GM18868 (cell line): ENCODE measurements around the gene SLIT3.

Source experiments
- ATAC-seq: cut with Tn5 transposase; IDR thresholded peaks from one replicate; pipeline ENCODE4 v1.9.1; 2021; ENCODE audit warnings: mild to moderate bottlenecking, moderate library complexity; ENCODE audit not compliant: unreplicated experiment

Gene SLIT3

DNA sequence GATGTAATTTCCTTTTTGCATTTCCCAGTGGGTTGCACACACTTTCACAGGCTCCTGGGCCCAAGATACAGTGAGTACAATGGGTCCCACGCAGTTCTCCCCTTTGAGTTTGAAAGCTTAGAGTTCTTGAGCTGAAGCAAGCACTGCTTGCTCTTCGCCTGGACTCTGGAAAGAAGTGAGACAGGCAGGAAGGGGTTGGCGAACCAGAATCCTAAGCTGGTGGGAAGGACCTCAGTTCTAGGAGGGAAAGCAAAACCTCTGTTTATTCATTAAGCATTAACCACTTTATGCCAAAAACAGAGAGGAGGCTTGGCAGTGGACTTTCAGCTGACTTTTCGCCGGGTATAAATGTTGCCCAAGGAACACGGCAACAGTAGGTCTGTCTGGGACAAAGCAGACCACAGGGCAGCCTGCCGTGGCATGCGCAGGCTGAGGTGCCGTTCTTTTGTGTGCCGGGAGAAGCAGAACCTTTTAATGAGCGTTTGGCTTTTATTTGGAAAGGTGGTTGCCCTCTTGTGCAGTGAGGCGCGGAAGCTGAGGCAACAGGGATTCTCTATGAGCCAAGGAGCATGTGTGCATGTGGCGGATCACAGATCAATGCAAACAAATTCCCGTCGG is 481.8 kb downstream of the SLIT3 start:
- no peak for ATAC-seq

DNA sequence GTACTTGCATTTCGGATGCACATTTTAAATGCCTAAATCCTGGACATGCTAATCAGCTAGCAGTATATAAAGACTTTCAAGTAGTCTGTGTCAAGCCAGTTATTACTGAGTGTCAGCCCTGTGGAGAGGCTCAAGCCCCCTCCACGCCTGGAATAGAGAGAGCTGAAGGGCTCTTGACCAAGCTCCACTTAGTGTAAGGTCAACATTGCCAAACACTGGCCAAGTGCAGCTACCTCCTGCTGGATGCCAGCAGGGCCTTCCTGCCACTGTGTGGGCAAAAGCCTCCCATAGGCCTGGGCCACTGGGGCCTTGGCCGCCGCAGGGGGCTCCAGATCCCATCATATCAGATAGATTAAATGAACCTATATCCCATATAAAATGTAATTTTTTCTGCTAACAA is 482.4 kb downstream of the SLIT3 start:
- no peak for ATAC-seq

DNA sequence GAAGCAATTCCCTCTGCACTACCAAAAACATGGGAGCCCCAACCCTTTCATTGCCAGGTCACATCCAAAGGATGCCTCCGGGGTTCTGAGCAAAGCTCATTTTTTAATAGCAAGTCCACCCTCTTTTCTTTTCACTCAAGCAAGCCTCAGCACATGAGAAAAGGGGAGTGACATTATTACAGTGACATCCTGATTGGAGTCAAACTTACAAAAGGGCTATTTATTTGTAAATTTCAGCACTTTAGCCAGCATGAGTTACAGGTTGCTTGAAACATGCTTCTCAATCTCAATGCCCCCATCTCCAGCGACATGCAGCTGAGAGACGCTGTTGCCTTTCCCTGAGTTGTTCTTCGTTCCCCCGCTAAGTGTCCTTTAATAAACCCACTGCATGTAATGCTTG is 483.3 kb downstream of the SLIT3 start:
- ATAC-seq = no peak

DNA sequence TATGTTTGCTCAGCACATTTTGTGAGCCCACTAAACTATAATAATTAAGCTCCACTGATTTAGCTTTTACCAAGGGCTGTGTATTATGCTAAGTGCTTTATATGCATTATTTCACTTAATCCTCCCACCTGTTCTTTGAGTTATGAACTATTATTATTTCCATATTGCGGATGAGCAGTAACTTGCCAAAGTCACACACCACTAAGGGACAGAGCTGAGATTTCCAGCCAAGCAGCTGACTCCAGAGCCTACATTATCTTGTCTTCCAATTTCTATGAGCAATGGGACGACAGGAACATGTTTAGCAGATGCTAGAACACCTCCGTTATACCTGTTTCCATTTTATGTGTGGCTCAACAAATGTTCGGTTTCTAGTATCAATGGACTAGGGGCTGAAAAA is 484.3 kb downstream of the SLIT3 start:
- ATAC-seq = no peak

DNA sequence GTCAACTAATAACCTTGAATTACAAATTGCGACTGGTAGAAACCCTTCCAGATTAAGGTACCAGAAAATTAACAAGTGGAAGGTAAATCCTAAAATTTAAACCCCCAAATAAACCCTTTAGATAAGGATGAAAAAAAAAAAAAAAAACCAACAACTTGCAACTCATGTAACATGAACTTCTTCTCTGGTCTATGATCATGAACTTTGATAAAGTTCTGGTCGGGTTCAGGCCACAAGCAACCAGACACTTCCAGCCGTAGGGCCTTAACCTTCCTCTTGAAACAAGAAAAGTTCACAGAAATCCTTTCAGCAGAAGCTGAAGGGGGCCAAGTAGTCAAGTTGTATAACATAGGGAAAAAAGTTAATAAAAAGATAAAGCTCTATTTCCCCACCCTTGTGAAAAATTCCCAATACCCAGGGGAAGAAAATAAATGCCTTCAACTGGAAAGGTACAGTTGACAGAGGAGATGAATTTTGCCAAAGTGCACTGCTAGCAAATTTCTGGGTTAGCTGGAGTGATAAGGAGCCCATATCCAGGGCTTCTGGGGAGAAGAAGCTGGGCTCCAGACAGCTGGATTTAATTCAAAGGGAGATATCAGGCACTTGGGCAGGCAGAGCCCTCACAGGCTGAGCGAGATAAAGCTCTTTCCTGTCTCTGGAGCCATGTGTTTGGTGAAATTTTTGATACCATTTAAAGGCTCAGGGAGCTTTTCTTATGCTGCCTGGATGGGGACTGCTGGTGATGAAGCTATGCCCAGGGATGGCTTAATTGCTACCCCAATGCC is 487.6 kb downstream of the SLIT3 start:
- no peak for ATAC-seq

DNA sequence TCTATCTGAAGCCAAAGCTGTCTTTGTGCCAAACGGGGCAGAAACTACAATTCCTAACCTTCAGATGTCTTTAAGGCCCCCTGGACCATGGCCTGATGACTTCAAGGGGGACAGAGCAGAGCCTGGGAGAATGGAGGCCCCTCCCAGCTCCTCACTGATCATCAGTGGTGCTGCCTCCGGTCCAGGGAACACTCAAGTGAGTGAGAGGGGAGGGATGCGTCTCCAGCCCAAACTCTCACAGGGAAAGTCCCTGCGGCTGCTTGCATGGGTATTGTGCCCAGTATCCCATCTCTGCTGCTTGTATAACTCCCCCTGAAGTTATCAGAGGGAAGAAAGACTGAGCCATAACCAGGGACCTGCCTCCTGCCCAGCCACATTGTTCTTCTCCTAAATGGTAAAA is 490.3 kb downstream of the SLIT3 start:
- ATAC-seq = no peak

DNA sequence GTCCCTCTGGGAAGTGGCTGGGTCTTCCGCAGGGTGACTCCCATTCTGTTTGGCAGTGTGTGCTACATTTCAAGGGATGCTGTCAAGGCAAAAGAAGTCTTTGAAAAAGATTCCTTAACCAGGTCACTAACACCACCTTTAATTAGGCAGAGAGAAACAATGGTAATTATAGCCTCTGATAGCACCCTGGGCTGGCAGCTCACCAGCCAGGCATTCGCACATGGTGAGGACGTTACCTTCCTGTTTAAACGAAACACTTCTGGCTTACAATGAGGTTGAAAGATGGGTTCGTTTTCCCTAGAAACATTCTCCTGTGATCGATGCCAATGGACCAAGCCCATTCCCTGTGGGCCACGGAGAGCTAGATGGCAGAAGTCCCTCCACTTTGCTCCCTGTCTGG is 491.7 kb downstream of the SLIT3 start:
- no peak for ATAC-seq

DNA sequence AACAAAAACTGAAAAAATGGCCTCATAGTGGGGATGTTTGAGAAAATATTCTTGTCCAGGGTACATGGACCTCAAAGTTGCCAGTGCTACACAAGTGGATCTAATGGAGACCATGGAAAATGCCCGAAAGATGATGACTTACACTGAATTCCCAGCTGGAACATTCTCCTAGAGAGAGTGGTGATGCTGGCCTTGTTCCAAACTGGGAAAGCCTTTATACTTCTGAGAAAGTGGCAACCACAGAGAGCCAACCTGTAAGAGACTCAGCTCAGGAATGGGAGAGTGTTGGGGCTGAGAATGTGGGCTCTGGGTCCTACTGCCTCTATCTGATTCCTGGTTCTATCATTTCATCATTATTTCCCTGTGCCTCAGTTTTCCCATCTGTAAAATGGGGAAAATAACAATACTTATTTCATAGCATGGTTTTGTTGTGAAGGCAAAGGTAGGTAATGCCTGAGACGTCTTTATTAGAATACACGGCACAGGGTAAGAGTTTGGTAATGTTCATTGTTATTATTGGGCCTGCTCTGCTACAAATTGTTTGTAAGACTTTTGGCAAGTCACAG is 492.8 kb downstream of the SLIT3 start:
- no peak for ATAC-seq

DNA sequence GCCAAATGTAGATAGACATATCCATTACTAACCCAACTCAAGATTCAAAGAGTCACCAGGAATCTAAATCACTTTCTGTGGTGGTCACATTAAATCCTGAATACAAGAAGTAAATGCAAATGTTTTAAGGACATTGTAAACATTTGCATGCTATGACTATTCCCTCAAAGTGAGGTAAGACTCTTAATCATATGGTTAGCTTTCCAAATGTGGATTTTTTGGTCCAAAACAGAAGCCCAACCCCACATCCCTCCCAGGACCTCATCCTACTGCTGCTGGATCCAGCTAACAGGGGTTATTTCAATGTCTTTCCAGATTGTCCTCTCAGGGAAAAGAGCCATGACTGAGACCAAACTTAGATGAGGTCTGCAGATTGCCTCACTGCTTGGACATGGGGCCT is 493.7 kb downstream of the SLIT3 start:
- ATAC-seq = no peak

DNA sequence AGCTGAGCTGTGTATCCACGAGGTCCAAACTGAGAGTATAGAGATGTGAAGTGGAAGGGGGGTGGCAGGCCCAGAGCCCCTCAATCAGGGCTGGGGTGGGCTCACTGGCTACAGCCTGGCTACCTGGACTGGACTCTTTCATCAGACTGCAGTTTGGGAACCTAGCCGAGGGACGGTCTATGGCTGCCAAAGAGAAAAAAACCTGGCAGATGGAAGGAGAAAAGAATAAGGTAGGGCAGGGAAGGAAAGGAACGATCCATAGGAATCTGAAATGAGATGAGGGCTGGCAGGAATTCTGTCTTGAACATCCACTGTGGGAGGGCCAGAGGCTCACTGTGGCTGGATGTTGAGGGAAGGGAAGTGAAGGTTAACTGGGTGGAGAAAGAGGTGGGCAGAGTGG is 497.4 kb downstream of the SLIT3 start:
- ATAC-seq = no peak

DNA sequence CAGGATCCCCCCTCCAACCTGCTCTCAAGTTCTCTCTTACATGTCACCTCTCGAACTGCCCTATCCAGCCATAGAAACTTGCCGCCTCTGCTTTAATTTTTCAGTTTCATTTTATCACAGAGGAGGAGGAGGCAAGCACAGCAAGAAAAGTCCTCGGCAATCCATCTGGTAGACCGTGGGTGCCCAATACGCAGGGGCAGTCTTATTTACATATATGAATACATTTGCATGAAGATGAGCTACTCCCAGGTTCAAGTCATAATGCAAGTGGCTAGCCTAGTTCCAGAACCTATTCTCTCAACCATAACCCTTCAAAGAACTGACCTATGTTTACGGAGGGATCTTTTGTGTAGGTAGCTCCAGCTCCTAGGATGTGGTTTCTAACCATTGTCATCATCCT is 498.6 kb downstream of the SLIT3 start:
- no peak for ATAC-seq

DNA sequence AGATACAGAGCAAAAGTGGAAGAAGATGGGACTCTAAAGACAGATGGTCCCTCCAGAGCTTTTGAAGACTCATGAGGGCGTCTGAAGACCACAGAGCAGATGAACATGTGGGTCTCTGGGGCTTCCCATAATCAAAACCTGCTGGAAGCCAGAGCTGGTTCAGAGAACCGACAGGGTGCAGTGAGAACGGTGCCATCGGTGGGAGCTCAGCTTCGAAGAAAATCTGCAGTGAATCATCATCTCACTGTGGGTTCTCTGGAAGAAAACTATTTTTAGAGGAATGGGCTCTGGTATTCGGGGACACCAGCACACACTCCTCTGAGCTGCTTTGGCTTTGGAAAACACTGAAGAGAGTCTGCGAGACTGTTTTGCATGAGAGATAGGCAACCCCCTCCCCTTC is 499.4 kb downstream of the SLIT3 start:
- no peak for ATAC-seq

DNA sequence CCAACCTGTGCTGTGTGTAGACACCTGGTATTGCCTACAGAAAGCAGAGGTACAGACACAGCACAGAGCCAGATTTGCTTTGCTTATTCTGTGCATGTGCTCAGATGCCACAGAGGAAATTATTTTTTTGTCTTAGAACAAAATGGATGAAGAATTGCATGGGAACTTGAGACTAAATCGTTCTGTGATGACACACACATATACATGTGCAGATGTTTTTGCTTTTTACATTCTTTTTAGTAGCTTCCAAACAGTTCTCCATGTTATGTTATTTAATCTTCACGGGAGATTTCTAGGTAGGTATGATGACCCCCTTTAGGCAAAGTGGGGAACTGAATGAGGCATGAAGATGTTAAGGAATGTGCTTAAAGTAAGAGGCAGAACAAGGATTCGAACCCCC is 500.2 kb downstream of the SLIT3 start:
- no peak for ATAC-seq

DNA sequence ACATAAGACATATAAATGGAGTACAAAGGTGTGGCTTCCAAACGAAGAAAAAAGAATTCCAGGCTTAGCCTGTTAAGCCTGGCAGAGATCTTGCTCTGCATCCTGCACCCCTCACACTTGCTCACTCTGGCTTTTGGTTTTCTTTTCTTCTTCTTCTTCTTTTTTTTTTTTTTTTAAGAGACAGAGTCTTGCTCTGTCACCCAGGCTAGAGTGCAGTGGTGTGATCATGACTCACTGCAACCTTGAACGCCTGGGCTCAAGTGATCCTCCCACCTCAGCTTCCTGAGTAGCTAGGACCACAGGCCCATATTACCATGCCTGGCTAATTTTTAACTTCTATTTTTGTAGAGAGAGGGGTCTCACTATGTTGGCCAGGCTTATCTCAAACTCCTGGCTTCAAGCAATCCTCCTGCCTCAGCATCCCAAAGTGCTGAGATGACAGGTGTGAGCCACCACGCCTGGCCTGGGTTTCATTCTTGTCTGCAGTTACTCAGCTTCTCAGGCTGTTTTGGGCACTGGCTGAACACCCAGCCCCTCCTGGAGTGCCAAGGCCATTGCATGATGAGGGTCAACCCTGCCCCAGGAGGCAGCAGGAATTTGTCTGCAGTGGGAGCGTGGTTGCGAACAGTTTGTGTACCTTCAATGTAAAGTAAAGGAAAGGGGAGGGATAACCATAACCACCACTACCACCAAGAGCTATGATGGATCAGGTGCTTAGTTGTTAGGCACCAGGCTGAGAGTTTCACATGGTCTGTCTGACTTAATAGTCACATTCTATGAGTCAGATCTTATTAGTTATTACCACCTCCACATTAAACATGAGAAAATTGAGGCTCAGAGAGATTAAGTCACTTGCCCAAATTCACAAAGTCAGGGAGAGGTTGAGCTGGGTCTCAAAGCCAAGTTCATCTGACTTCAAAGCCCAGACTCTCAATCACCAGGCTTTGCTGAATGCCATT is 502.6 kb downstream of the SLIT3 start:
- peak; percentile 33 for ATAC-seq

DNA sequence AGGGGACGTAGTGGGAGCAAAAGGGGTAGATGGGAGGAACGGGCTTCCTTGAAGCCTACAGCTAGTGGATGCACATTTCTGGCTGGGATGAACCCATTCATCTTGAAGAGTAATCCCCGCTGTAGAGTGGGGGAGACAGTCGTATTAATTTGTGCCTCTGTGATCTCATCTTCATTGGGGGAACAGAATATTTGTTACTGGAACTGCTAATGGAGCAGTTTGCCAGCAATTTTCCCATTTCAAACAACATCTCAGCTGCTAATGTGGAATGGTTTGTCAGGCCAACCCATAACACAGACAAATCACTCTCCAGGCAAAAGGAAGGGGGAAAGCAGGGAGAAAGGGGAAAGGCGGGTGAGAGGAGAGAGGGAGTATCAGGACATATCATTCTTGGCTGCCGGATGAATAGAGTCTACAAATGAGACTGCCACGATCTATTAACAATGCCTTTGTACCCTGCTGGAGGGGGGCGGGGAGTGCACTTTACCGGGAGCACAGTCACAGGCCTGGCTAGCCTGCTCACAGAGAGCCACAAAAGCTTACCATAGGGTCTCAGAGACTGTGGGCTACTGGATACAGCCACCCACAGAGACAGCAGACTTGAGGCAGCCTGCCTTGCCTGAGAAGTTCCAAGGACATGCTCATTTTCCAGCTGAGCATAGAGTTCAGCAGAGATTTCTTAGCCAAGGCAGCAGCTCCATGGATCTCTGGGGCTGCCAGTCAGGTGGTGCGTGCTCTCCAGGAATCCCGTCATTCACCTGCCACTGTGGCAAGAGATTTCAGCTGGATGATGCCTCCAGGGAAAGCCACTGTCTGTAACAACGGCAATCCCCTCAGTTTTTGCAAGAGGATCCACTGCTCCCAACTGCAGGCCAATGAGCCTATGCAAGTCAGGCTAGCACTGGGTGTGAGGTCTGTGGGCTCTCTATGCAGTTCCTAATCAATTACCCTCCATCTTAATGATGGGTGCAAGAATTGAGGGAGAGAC is 504.1 kb downstream of the SLIT3 start:
- ATAC-seq = no peak

DNA sequence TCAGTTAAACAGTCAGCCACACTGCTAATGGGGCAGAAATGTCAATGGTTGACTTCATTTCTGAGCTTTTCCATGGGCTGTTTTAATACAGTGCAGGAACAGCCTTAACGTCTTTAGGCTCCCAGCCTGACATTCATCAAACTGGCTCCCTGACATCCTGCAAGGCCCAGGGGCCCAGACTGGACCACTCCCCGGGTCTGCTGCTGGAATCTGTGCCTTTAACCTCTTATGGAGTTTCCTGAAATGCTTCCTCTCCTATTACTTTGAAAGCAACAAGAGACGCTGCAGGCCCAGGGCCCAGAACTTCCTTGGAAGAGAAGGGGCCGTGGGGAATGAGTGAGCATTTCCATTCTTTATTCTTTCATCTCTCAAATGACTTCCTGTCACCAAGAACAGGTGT is 504.9 kb downstream of the SLIT3 start:
- no peak for ATAC-seq

DNA sequence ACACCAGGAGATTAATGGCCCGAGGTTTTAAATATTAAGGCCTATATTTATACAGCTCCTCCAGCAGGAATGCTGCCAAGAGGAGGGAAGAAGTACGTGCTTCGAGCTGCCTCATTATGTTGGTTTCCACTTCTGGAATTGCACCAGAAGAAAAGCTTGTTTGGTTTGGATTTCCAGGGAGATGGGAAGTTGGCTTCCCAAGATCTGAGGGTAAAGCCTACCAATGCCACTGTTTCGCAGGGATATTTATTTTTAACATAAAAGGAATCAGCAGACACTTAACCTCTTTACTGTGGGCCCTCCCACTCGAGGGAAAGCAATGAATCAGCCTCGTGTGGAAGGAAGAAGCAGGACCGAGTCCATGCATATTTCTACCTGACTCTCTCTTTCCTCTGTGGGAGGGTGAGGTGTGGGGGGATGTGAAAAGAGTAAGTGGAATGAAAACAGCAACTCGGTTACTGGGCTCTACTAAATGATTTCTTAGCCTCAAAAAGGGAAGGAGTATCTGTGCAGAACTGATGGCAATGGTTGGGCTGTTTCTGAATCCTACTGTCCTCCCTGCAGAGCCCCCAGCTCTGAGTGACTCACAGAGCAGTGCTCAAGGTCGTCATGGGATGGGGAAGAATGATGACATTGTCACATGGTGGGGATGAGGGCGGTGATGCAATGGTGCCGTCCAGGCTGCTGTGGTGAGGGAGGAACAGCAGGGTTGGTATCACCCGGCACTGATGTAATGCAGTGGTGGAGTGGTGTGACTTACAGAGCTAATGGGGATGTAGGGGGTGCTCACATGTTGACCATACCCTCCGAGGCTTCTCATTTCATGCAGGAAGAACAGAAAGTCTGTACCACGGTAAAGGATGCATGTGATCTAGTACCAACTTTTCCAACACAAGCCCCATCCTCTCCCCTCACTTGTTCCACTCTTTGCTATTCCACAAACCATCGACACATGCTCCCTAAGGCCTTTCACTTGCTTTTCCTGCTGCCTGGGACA is 506.8 kb downstream of the SLIT3 start:
- ATAC-seq = no peak

DNA sequence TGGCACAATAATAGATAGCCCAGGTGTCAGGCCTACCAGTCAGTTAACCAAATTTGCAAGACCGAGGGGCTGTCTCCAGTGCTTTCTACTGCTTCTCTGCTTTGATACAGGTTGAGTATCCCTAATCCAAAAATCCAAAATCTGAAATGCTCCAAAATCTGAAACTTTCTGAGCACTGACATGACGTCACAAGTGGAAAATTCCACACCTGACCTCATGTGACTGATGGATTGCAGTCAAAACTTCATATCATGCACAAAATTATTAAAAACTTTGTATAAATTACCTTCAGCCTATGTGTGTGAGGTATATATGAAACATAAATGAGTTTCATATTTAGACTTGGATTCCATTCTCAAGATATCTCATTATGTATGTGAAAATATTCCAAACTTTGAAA is 508.3 kb downstream of the SLIT3 start:
- no peak for ATAC-seq

DNA sequence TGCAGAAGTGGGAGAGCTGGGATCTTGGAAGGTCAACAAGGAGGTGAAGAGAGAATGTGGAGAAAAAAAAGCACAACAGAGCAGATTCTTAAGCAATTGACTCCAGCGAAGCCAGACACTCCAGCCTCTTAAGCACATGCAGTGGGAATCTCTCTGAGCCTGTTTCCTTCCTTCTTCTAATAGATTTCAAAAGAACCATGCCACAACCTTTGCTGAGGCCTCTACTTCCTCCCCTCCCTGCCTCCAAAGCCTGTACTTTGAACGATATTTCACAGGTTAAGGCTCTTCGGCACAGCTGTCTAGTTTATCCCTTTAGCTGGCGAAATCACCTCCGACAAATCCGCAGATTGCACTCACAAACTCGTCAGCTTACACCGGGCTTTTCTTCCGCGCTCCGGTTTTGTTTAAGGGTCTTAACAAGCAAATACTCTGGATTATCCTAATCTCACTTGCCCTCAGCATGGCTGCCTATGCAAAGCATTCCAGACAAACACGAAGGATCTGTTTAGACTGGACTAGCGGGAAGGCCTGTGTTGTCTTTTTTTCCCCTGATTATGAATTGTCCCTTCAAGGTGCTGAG is 510.2 kb downstream of the SLIT3 start:
- ATAC-seq = no peak
